ENCODE measurements around the gene LRRC70. TPM values are rescaled to one million over a fixed set of nuclear protein-coding genes. Genes with fewer than 3 reads are reported as not detected.

The LRRC70 gene
- polyA plus RNA-seq, 3 donors: 0.23 to 2.4 TPM; not detected in 1

- DNase-seq: no peak
- Mint-ChIP-seq H3K27me3 (ENCODE audit: low read depth in 3 of 3) (peaks cover 0 to under 1% (median 0%) of the 10 kb centered on the region in 3 donors), H3K4me1 (peaks cover 19% of the 10 kb centered on the region), H3K9me3 (peaks cover 19 to 28% (median 22%) of the 10 kb centered on the region in 7 donors), H3K27ac (peak overlapping the region in 2 of 7 donors; percentile 9 to 17), H3K4me3 (no peak overlapping the region), H3K36me3 (peaks cover 37 to 46% of the 10 kb centered on the region in 2 donors)
- Histone ChIP-seq H3K9ac (ENCODE audit: insufficient read depth, low read length, poor library complexity, severe bottlenecking) (no peak overlapping the region), H3K4me1 (ENCODE audit: control insufficient read depth in 1 of 2, insufficient read depth in 2 of 2, low read length in 2 of 2) (peaks cover 0 to 4% of the 10 kb centered on the region in 2 donors), H3K79me2 (ENCODE audit: insufficient read depth, low read length) (no peaks in the 10 kb centered on the region), H3K4me2 (replicated peaks; ENCODE audit: extremely low read depth, low read length, poor library complexity, severe bottlenecking) (no peak overlapping the region), H4K20me1 (ENCODE audit: insufficient read depth, low read length) (no peaks in the 10 kb centered on the region), H3K36me3 (replicated peaks in 1 of 2; ENCODE audit: control insufficient read depth in 1 of 2, insufficient read depth in 2 of 2, low read length in 2 of 2) (peaks cover 6 to 26% of the 10 kb centered on the region in 2 donors), H3K4me3 (replicated peaks in 1 of 3; ENCODE audit: low read depth in 2 of 3, low read length in 3 of 3) (no peak overlapping the region), H2AFZ (ENCODE audit: insufficient read depth, low read depth, low read length, poor library complexity, severe bottlenecking) (no peak overlapping the region), H3K27me3 (ENCODE audit: control insufficient read depth in 2 of 2, insufficient read depth in 2 of 2, low read length in 2 of 2) (no peaks in the 10 kb centered on the region), H3K9me3 (replicated peaks in 1 of 2; ENCODE audit: control insufficient read depth in 1 of 2, insufficient read depth in 1 of 2, low read length in 2 of 2) (peaks cover 10 to 17% of the 10 kb centered on the region in 2 donors), H3K27ac (ENCODE audit: low read depth in 1 of 2, low read length in 2 of 2) (no peak overlapping the region)
- WGBS (ENCODE audit: insufficient coverage): 96% methylated on average over 2 of the region's 2 CpGs
- TF ChIP-seq, protein P1, sequence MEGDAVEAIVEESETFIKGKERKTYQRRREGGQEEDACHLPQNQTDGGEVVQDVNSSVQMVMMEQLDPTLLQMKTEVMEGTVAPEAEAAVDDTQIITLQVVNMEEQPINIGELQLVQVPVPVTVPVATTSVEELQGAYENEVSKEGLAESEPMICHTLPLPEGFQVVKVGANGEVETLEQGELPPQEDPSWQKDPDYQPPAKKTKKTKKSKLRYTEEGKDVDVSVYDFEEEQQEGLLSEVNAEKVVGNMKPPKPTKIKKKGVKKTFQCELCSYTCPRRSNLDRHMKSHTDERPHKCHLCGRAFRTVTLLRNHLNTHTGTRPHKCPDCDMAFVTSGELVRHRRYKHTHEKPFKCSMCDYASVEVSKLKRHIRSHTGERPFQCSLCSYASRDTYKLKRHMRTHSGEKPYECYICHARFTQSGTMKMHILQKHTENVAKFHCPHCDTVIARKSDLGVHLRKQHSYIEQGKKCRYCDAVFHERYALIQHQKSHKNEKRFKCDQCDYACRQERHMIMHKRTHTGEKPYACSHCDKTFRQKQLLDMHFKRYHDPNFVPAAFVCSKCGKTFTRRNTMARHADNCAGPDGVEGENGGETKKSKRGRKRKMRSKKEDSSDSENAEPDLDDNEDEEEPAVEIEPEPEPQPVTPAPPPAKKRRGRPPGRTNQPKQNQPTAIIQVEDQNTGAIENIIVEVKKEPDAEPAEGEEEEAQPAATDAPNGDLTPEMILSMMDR (IDR thresholded peaks at IDR 0.05): no peak
- intact Hi-C loops (cut with micrococcal nuclease): no loop called here
These were observed 10.9 kb downstream of the LRRC70 start for GRCh38 chr5:62589504-62589903.

DNA sequence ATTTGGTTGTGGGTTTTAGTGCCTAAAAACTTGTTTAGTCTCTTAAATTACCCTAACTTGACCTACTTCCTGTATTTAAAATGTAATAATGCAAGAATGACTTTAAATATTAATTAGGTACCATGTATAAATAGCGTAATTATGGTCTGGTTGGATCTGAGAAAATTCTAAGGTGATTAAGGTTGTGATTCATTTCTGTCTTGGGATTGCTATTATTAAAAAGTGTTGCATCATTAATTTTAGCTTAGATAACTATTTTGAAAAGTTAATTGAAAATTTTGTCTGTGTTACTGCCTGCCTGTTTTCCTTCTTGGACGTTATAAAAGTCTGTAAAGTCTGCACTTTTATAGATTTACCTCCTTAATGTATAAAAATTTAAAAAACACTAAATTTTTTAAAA is 11.8 kb downstream of the LRRC70 start:
- H3K9me3 Mint-ChIP-seq: peaks cover 19 to 28% (median 22%) of the 10 kb centered on the region in 7 donors
- WGBS (ENCODE audit: insufficient coverage): no CpG with 5 or more reads among the region's 2 CpGs
- H3K79me2 ChIP-seq (ENCODE audit: insufficient read depth, low read length): no peaks in the 10 kb centered on the region
- H3K27me3 Mint-ChIP-seq (ENCODE audit: low read depth in 3 of 3): peaks cover 0 to 1% (median 0%) of the 10 kb centered on the region in 3 donors
- H3K9me3 ChIP-seq (replicated peaks in 1 of 2; ENCODE audit: control insufficient read depth in 1 of 2, insufficient read depth in 1 of 2, low read length in 2 of 2): peaks cover 10 to 17% of the 10 kb centered on the region in 2 donors
- no peak overlapping the region for H3K4me2 ChIP-seq (replicated peaks; ENCODE audit: extremely low read depth, low read length, poor library complexity, severe bottlenecking)
- no peak overlapping the region for H3K27ac Mint-ChIP-seq
- H3K27ac ChIP-seq (ENCODE audit: low read depth in 1 of 2, low read length in 2 of 2): no peak overlapping the region
- H4K20me1 ChIP-seq (ENCODE audit: insufficient read depth, low read length): no peaks in the 10 kb centered on the region
- peaks cover 0 to 4% of the 10 kb centered on the region in 2 donors for H3K4me1 ChIP-seq (ENCODE audit: control insufficient read depth in 1 of 2, insufficient read depth in 2 of 2, low read length in 2 of 2)
- no peak overlapping the region for H2AFZ ChIP-seq (ENCODE audit: insufficient read depth, low read depth, low read length, poor library complexity, severe bottlenecking)
- H3K4me3 ChIP-seq (replicated peaks in 1 of 3; ENCODE audit: low read depth in 2 of 3, low read length in 3 of 3): no peak overlapping the region
- H3K9ac ChIP-seq (ENCODE audit: insufficient read depth, low read length, poor library complexity, severe bottlenecking): no peak overlapping the region
- peaks cover 17% of the 10 kb centered on the region for H3K4me1 Mint-ChIP-seq
- H3K4me3 Mint-ChIP-seq: no peak overlapping the region
- H3K36me3 Mint-ChIP-seq: peaks cover 41 to 48% of the 10 kb centered on the region in 2 donors
- TF ChIP-seq, protein P1 (IDR thresholded peaks at IDR 0.05): no peak
- DNase-seq: no peak
- intact Hi-C loops (cut with micrococcal nuclease): no loop called here
- H3K27me3 ChIP-seq (ENCODE audit: control insufficient read depth in 2 of 2, insufficient read depth in 2 of 2, low read length in 2 of 2): no peaks in the 10 kb centered on the region
- H3K36me3 ChIP-seq (replicated peaks in 1 of 2; ENCODE audit: control insufficient read depth in 1 of 2, insufficient read depth in 2 of 2, low read length in 2 of 2): peaks cover 6 to 30% of the 10 kb centered on the region in 2 donors

Measured in CD14-positive monocyte (primary cell).